UCSD-AML1 (cell line): Measurements from ENCODE around the gene RANGAP1.
"Not testable (repeated sequence)": the region's sequence is repeated elsewhere in the genome, so short reads cannot be mapped to it uniquely, and the experiment has no call there.

Experiments used
- DNase-seq: peaks from one replicate; lab custom pipeline; 2025; ENCODE audit not compliant: unreplicated experiment; lab: John Stamatoyannopoulos, UW

Gene RANGAP1

DNA sequence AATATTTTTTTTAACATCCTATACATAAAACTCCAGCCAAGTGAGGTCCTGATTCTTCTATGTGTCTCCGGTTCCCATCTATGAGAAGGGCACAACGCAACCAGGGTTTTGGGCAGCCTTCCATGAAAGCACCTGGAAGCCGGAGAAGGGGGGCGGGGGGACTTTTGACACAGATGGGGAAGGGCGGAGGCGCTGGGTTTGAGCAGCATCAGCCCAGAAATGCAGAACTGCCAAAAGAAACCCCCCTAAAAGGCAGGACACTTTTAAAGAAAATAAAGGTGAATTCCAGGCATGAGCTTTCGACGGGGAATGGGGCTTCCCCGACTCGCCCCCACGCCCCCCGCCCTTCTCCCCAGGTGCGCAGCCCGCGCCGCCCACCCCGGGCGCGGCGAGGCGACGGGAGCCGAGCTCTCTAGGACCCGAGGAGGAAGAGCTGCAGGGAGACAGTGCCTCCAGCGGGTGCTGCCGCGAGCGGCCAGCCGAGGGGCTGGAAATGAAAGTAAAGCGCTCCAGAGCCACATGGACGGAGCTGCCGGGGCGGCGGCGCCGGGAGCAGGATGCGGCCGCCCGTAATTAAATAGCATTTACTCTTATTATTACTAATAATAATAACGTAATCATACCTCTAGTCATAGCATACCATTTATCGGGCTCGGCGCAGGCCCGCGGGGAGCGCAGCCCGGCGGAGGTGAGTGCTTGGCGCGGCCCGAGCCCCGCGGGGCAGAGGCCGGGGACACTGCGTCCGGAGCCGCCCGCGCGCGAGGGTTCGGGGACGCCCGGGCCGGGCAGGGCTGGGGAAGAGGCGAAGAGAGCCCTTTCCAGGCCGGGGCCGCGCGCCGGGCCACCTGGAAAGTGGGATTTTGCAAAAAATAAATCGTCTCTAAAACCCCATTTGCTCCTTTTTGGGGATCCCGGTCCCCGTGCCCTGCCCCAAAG is 15.4 kb upstream of the RANGAP1 start, which contains the start of gene ZC3H7B:
TSS of gene ZC3H7B (plus strand) at position 441 of the 936 bp plus-strand sequence. CDS start 19,136 bp downstream, outside the sequence.
- peak; percentile 82 for DNase-seq

DNA sequence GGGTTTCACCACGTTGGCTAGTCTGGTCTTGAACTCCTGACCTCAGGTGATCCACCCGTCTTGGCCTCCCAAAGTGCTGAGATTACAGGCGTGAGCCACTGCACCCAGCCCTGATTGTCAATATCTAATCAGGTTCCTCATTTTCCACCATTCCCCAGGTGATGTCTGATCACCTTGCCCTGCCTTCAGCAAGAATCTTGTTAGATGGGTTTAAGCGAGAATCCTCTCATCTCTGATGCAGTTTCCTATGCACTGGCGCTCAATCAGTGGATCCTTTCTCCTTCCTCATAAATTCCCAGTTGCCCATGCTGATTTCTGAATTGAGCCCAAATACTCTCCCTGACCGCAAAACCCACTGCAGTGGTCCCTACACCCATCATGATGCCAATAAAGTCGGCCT is 14.7 kb upstream of the RANGAP1 start:
- no peak for DNase-seq

DNA sequence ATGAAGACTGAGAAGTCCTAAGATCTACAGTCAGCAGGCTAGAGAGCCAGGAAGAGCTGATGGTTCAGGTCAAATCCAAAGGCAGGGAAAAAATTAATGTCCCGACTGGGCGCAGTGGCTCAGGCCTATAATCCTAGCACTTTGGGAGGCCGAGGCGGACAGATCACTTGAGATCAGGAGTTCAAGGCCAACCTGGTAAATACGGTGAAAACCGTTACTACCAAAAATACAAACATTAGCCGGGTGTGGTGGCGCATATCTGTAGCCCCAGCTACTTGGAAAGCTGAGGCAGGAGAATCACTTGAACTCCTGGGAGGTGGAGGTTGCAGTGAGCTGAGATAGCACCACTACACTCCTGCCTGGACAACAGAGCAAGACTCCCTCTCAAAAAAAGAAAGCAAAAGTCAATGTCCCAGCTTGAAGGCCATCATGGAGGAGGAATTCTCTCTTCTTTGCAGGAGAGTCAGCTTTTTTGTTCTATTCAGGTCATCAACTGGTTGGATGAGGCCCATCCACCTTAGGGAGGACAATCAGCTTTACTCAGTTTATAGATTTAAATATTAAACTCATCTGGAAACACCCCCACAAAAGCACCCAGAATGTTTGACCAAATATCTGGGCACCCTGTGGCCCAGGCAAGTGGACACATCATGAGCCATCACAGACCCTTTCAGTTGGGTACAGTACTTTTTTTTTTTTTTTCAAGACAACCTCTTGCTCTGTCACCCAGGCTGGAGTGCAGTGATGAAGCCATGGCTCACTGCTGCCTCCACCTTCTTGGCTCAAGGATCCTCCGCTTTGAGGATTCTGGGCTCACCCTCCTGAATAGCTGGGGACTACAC is 11.1 kb upstream of the RANGAP1 start:
- DNase-seq = no peak

DNA sequence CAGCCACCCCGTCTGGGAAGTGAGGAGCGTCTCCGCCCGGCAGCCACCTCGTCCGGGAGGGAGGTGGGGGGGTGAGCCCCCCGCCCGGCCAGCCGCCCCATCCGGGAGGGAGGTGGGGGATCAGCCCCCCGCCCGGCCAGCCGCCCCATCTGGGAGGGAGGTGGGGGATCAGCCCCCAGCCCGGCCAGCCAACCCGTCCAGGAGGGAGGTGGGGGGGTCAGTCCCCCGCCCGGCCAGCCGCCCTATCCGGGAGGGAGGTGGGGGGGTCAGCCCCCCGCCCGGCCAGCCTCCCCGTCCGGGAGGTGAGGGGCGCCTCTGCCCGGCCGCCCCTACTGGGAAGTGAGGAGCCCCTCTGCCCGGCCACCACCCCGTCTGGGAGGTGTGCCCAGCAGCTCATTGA is 8.8 kb upstream of the RANGAP1 start:
- not testable (repeated sequence) for DNase-seq

DNA sequence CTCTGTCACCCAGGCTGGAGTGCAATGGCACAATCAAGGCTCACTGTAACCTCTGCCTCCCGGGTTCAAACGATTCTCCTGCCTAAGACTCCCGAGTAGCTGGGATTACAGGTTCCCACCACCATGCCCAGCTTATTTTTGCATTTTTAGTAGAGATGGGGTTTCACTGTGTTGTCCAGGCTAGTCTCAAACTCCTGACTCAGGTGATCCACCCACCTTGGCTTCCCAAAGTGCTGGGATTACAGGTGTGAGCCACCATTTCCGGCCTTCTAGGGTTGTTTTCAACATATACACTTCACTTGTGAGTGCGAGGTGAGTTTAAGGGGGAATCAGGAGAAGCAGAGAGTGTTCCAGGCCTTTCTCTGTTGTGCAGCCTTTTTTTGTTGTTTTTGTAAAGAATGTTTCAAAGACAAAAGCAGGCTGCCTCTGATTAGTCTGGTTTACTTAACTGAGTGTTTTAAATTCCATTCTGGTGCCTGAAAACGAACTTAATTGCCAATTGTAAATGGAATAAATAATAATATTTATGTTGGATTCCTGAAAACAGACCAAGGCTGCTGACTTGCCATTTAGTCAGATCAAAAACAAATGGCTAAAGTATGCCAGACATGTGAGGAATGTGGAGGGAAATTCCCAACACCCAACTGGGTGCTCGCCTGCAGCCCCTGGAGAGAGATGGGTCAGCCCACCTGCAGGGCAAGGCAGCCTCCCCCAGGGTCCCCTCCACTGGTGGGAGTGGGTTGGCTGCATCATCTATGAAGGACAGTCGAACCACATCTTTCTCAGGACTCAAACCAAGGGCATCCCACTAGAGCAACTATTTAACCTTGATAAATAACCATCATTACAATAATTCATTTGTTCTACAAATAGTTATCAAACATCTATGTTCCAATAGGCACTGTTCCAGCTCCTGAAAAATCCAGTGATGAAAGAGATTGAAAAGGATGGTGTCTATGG is 4.6 kb upstream of the RANGAP1 start:
- DNase-seq = no peak

DNA sequence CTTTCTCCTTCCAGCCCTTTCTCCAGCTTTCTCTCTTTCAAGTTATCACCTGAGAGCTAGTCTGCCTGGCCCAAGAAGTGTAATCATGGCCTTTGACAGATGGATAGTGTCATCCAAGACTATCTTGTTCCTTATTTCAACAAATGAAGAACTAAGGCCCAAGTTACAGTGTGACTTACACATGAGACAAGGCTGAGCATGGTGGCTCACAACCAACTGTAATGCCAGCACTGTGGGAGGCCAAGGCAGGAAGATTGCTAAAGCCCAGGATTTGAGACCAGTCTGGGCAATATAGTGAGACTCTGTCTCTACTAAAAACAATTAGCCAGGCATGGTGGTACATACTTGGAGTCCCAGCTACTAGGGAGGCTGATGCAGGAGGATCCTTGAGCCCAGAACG is 3.7 kb upstream of the RANGAP1 start:
- no peak for DNase-seq

DNA sequence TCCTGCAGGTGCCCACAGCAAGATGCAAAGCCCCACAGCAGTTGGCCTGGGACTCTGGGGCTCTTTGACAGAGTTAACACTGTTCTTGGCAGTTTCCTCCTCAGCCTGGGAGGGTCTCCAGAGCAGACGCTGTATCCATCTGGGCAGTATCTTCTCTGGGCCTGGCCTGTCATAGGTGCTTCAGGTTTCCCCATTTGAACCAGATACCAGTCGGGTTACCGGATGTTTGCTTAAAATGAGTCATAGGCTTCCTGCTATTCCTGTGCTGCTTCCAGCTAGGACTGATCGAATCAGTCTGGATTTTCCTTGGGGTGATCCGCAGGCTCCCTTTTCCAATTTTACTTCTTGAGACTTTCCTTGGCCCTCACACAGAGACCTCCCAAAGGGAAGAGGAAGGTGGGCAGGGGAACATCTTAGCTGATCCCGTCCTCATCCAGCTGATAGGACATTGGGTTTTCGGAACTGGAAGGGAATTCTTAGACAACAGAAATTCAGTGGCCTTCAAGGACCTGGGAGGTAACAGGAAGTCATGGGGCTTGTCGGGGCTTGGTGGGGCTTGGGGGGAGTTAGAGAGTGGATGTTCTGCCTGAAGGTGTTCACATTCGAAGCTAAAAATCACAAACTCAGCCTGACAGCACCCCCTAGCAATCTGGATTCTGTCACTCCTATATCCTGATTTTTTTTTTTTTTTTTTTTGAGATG is 2.4 kb upstream of the RANGAP1 start:
- DNase-seq = no peak

DNA sequence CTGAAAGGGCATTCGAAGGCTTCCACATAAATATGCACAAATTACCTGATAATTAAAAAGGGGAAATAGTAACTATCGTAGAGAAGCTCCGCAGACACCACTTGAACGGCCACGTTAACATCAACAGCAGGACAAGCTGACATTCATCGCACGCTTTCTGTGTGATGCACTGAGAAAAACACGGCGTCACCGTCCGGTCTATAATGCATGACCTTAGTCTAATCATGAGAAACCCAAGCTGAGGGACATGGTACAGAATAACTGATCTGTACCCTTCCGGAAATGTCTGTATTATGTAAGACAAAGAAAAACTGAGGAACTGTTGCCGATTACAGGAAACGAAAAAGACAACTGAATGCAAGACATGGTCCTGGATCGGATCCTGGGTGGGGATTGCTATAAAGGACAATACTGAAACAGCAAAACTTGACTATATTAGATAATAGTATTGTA is 678 bp upstream of the RANGAP1 start:
- DNase-seq = peak; percentile 66

DNA sequence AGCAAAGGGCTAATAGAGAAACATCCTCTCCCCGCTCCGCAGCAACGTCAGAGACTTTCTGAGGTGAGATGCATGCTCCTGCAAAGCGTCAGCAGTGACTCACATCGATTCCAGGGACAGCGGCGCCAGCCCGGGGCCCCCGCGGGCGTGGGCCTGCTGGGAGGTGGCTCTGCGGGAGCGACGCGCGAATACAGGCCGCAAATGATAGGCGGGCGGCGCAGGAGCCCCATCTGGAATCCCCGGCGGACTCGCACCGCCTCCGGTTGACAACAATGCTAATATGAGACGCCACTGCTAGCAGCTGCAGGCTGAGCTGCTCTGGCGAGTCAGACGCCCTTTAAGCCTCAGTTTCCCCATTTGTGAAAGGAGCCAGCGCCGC is 557 bp downstream of the RANGAP1 start:
- peak; percentile 55 for DNase-seq

DNA sequence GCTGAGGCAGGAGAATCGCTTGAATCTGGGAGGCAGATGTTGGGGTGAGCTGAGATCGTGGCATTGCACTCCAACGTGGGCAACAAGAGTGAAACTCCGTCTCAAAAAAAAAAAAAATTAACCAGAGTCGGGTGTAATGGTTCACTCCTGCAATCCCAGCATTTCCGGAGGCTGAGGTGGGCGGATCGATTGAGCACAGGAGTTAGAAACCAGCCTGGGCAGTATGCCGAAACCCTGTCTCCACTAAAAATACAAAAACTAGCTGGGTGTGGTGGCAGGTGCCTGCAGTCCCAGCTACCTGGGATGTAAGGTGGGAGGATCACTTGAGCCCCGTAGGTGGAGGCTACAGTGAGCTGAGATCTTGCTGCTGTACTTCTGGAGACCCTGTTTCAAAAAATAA is 1.5 kb downstream of the RANGAP1 start:
- DNase-seq = no peak

DNA sequence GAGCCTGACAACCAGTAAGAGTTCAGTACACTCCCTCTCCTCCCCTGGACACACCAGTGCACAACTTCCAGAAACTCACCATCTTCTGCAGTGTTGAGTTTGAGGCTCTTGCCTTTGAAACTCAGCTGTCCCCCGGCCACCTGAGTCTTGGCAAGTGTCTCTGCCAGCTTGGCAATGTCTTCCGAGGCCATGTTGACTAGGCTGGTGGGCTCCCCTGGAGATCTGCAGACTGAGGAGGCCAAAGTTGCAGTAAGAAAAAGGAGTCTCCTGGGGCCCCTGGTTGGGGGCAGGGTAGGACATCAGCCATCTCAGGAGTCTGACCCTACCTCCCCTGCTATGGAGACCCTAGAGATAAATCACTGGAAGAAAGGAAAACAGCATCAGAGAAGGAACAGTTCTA is 5.1 kb downstream of the RANGAP1 start:
- no peak for DNase-seq

DNA sequence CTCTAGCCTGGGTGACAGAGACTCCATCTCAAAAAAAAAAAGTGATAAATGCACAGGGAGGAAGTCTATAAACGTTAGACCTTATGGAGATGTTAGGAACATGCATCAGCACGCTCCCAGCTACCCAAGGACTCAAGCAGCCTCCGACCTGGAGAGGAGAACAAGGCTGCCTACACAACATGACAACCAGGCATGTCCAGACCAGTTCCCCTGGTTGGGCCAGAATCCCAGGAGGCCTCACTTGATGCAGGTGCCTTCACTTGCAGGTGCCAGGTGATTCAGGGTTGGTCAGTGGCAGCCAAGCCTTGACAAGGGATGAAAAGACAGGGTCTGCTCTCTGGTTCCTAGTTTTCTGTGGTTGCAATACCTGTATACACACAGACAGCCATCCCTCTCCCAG is 5.9 kb downstream of the RANGAP1 start:
- no peak for DNase-seq

DNA sequence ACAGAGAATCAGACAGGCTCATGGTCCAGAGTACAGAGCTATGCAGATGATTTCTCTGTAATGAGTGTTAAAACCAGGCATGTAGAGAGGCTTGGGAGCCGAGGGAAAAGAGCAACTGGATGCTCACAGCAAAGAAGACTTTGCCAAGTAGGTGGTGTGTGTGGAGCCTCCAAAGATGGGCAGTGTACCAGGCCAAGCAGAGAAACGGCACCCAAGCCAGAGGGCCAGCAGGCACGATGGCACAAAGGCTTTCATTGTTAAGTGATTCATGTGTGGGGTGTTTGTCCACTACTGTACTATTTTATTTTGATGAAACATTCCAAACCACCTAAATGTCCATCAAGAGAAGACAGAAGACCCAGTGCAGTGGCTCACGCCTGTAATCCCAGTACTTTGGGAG is 11.1 kb downstream of the RANGAP1 start:
- DNase-seq = no peak

DNA sequence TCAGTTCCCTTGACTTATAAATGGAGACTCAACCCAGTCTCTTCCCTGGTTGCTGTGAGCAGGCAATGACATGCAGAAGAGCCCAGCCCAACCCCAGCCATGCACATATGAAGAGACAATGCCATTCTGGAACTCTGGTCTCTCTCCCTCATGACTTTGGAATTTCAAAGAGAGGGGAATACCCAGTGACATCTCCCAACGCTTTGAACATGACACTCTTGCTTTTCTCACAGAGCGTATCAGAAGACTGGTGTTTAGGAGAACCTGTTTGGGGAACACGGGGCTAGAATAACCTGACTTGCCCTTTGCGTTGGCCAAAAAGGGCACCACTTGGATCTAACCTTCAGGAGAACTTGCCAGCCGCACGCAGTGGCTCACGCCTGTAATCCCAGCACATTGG is 12.9 kb downstream of the RANGAP1 start:
- DNase-seq = no peak

DNA sequence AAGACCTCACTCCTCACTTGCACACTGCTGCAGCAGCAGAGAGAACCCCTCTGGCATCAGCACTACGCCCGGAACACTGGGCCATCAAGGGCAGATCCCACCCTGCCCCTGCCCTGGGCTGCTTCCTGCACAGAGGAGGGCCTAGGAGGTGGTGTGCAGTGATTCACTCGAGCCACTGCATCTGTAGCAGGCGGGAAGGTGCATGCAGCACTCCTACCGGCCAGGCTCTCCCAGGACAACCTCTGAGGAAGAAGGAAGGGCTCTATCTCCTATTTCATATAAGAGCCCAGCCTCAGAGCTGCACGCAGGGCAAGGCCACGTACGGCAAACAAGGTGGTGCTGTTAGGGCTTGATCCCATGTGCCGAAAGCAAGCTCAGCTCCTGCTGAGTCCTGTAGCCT is 14.2 kb downstream of the RANGAP1 start:
- no peak for DNase-seq

DNA sequence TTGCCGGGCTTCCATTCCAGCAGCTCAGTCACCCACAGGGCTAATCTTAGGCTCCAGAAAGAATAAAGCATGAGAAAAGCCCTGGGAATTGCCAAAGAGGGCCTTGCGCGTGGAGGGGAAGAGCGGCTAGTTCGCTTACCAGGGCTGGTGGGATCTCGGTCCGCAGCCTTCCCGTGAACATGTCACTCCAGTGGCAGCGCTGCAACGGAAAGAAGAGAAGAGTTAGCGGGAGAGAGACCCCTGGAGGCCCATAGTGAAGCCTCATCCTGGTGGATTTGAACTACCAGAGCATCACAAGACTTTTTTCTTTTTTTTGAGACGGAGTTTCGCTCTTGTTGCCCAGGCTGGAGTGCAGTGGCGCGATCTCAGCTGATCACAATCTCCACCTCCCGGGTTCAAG is 18.0 kb downstream of the RANGAP1 start:
- no peak for DNase-seq

DNA sequence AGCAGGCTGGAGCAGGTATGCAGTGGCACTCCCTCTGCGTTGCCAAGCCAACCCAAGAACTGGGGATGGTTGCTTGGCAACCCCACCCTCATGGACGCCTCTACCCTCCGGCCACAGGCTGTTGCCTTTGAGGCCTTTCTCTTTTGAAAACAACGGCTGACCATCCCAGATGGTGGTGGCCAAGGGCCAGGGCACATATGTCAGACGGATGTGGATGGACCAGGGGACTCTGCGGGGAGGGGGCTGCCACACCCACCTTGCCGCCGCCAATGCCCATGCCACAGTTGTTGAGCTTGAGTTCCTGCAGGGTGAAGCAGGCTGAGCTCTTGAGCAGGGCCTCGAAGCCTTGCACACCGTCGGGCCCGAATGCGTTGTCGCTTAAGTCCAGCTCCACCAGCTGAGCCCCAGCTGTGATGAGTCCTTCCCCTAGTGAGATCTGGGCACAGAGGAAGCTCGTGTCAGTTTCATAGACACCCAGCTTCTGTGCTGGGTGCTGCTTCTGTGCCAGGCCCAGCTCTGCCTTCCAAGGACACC is 21.5 kb downstream of the RANGAP1 start:
- no peak for DNase-seq

DNA sequence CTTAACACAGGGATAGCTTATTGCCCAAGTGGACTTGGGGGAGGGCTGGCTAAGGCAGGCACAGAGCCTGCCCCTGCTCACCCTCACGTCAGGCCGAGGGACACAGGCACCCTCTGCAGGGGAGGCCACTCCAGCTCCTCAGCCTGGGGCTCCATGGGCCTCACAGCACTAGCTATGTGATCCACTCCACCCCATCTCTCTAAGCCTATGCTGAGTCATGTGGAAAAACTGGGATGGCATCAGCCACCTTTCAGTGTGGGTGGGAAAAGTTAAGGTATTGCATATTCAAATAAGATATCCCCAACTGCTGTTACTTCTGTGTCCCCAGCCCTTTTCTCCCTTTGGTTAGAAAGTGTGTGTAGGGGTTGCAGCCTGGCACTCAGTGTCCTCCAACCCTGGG is 22.3 kb downstream of the RANGAP1 start:
- DNase-seq = no peak

DNA sequence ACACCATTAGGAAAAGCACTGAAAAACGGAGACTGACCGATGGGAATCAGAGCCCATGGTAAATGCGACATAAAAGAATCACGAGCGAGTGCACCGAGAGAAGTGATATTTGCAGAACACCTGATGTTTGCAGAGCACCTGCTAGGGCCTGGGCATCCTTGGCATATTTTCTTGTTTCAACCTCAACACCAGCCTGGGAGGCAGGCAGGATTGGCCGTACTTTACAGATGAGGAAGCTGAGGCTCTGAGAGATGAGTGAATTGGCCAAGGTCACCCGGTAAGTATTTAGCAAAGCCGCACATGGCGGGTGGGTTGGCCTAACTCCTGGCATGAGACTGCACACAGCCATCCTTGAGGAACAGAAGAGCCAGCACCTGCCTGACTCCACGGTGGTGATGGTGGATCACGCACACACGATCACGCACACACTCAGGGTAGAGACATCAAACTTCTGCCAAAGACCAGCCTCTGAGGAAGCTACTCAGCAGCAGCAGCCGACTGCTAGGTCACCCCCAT is 23.7 kb downstream of the RANGAP1 start:
- no peak for DNase-seq
